A673 (cell line): Measurements from ENCODE around the gene SWI5.

Source experiments
- EZH2 ChIP-seq: fragments of 200-600 bp; sonication (generic); IDR thresholded peaks from 2 replicates; pipeline ENCODE4 v1.6.1; 2017; ENCODE audit warnings: borderline replicate concordance, low read depth, mild to moderate bottlenecking, mixed read lengths, antibody characterized with exemption, low read length; ENCODE audit not compliant: poor library complexity, severe bottlenecking
- TF ChIP-seq, protein P1 (sequence below): fragments of 300-800, 200-600 bp; sonication (generic); conservative IDR thresholded peaks from 2 replicates; pipeline ENCODE4 v1.5.1; 2017; ENCODE audit warnings: low read depth, mild to moderate bottlenecking, antibody characterized with exemption, low read length, moderate library complexity, mixed read lengths

DNA sequence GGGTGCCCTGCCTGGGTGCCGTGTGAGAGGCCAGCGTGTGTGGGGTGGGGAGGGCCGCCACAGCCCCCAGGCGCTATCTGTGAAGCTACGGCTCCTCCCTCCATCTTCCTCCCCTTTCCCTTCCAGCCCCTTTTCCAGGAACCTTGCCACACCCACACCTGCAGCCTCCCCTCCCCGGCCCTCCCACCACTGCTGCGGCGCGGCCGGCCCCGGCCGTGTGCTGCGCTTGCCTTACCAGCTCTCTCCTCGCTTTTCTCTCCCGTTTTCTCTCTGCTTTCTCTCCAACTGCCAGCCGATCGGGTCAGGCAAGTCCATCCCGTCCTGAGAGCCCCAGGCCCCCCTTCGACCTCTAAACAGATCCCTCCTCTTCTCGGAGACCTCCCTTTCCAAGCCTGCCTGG, 21.7 kb upstream of the SWI5 start:
- TF ChIP-seq, protein P1, sequence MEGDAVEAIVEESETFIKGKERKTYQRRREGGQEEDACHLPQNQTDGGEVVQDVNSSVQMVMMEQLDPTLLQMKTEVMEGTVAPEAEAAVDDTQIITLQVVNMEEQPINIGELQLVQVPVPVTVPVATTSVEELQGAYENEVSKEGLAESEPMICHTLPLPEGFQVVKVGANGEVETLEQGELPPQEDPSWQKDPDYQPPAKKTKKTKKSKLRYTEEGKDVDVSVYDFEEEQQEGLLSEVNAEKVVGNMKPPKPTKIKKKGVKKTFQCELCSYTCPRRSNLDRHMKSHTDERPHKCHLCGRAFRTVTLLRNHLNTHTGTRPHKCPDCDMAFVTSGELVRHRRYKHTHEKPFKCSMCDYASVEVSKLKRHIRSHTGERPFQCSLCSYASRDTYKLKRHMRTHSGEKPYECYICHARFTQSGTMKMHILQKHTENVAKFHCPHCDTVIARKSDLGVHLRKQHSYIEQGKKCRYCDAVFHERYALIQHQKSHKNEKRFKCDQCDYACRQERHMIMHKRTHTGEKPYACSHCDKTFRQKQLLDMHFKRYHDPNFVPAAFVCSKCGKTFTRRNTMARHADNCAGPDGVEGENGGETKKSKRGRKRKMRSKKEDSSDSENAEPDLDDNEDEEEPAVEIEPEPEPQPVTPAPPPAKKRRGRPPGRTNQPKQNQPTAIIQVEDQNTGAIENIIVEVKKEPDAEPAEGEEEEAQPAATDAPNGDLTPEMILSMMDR = no peak
- TF ChIP-seq EZH2 = no peak
